ENCODE results near the gene TMEM119. TPM values are rescaled to one million over a fixed set of nuclear protein-coding genes. Genes with fewer than 3 reads are reported as not detected.
A peak's percentile ranks its signal among the peaks of the same experiment; 100 is the strongest.

Gene TMEM119
- total and polyA plus RNA-seq, 10 of the 15 experiments (the other 5 are each of a cell fraction or from before 2014, with no cell fraction given) = 0.11 to 0.44 (median 0.19) TPM; not detected in 5

DNA sequence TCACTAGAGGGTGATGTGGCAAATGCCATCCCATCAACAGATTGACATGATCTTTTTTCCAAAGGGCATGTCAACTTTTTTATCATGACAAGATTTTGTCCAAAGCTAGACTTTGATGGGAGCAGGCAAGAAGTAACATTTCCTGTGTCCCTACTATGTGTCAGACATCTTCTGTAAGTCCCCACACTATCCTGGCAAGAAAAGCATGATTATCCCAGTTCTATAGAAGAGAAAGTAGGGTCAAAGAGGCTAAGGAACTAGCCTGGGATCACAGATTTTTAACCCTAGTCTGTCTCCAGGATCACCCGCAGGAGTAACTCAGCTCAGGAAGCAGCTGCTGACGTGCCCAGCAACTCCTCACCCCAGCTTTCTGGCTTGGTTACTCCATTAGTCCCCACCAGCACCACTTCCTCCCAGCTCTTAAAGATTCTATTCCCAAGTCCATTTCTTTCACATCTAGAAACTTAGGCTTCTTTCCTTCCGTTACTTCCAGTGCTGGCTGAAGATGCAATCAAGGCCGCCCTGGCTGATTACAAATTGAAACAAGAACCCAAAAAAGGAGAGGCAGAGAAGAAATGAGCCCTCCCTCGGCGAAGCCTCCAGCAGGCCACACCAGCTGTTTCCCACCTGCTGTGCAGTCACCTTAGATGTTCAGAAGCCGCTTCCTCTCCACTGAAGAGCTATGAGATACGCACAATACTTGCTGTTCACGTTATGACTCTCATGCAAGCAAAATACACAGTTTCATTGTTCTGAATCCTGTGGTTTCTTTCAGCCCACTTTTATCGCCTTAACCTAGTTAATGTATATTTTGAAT, 29.3 kb downstream of the TMEM119 start (continued):
- TF ChIP-seq, protein P1, sequence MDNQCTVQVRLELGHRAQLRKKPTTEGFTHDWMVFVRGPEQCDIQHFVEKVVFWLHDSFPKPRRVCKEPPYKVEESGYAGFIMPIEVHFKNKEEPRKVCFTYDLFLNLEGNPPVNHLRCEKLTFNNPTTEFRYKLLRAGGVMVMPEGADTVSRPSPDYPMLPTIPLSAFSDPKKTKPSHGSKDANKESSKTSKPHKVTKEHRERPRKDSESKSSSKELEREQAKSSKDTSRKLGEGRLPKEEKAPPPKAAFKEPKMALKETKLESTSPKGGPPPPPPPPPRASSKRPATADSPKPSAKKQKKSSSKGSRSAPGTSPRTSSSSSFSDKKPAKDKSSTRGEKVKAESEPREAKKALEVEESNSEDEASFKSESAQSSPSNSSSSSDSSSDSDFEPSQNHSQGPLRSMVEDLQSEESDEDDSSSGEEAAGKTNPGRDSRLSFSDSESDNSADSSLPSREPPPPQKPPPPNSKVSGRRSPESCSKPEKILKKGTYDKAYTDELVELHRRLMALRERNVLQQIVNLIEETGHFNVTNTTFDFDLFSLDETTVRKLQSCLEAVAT (IDR thresholded peaks at IDR 0.05) = peak; percentile 86
- peak; percentile 99 to 100 for TF ChIP-seq EP300 (IDR thresholded peaks at IDR 0.05; ENCODE audit: borderline replicate concordance in 1 of 2, control insufficient read depth in 1 of 2, low read depth in 2 of 2, low read length in 2 of 2)
- TF ChIP-seq TARDBP (IDR thresholded peaks at IDR 0.05; ENCODE audit: borderline replicate concordance) = peak; percentile 76
- peak; percentile 78 for TF ChIP-seq TCF7 (IDR thresholded peaks at IDR 0.05; ENCODE audit: borderline replicate concordance)
- TF ChIP-seq, protein P2, sequence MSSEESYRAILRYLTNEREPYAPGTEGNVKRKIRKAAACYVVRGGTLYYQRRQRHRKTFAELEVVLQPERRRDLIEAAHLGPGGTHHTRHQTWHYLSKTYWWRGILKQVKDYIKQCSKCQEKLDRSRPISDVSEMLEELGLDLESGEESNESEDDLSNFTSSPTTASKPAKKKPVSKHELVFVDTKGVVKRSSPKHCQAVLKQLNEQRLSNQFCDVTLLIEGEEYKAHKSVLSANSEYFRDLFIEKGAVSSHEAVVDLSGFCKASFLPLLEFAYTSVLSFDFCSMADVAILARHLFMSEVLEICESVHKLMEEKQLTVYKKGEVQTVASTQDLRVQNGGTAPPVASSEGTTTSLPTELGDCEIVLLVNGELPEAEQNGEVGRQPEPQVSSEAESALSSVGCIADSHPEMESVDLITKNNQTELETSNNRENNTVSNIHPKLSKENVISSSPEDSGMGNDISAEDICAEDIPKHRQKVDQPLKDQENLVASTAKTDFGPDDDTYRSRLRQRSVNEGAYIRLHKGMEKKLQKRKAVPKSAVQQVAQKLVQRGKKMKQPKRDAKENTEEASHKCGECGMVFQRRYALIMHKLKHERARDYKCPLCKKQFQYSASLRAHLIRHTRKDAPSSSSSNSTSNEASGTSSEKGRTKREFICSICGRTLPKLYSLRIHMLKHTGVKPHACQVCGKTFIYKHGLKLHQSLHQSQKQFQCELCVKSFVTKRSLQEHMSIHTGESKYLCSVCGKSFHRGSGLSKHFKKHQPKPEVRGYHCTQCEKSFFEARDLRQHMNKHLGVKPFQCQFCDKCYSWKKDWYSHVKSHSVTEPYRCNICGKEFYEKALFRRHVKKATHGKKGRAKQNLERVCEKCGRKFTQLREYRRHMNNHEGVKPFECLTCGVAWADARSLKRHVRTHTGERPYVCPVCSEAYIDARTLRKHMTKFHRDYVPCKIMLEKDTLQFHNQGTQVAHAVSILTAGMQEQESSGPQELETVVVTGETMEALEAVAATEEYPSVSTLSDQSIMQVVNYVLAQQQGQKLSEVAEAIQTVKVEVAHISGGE (CRISPR knock-in tag; IDR thresholded peaks at IDR 0.05) = no peak
- peak; percentile 45; the same call in 1 of the 2 replicates for TF ChIP-seq LARP7 (IDR thresholded peaks at IDR 0.05)
- TF ChIP-seq, protein P3, sequence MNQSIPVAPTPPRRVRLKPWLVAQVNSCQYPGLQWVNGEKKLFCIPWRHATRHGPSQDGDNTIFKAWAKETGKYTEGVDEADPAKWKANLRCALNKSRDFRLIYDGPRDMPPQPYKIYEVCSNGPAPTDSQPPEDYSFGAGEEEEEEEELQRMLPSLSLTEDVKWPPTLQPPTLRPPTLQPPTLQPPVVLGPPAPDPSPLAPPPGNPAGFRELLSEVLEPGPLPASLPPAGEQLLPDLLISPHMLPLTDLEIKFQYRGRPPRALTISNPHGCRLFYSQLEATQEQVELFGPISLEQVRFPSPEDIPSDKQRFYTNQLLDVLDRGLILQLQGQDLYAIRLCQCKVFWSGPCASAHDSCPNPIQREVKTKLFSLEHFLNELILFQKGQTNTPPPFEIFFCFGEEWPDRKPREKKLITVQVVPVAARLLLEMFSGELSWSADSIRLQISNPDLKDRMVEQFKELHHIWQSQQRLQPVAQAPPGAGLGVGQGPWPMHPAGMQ (IDR thresholded peaks at IDR 0.05; ENCODE audit: borderline replicate concordance) = no peak
- TF ChIP-seq RBBP5 (conservative IDR thresholded peaks at IDR 0.05) = no peak
- TF ChIP-seq NR2F1 (conservative IDR thresholded peaks at IDR 0.05) = peak; percentile 90
- TF ChIP-seq CEBPB (IDR thresholded peaks at IDR 0.05; ENCODE audit: borderline replicate concordance in 1 of 2, low read depth in 2 of 2, low read length in 2 of 2) = no peak
- TF ChIP-seq HDGF (IDR thresholded peaks at IDR 0.05) = peak; percentile 80; the same call in 1 of the 2 replicates
- no peak for TF ChIP-seq CBX3 (IDR thresholded peaks at IDR 0.05; ENCODE audit: borderline replicate concordance, low read depth)
- peak; percentile 86 for TF ChIP-seq MEF2A (IDR thresholded peaks at IDR 0.05; ENCODE audit: insufficient read depth, low read depth, low read length)
- TF ChIP-seq IKZF2 (IDR thresholded peaks at IDR 0.05) = peak; percentile 92 to 93
- no peak for TF ChIP-seq HDAC6 (IDR thresholded peaks at IDR 0.05; ENCODE audit: unreplicated experiment)
- TF ChIP-seq, protein P4, sequence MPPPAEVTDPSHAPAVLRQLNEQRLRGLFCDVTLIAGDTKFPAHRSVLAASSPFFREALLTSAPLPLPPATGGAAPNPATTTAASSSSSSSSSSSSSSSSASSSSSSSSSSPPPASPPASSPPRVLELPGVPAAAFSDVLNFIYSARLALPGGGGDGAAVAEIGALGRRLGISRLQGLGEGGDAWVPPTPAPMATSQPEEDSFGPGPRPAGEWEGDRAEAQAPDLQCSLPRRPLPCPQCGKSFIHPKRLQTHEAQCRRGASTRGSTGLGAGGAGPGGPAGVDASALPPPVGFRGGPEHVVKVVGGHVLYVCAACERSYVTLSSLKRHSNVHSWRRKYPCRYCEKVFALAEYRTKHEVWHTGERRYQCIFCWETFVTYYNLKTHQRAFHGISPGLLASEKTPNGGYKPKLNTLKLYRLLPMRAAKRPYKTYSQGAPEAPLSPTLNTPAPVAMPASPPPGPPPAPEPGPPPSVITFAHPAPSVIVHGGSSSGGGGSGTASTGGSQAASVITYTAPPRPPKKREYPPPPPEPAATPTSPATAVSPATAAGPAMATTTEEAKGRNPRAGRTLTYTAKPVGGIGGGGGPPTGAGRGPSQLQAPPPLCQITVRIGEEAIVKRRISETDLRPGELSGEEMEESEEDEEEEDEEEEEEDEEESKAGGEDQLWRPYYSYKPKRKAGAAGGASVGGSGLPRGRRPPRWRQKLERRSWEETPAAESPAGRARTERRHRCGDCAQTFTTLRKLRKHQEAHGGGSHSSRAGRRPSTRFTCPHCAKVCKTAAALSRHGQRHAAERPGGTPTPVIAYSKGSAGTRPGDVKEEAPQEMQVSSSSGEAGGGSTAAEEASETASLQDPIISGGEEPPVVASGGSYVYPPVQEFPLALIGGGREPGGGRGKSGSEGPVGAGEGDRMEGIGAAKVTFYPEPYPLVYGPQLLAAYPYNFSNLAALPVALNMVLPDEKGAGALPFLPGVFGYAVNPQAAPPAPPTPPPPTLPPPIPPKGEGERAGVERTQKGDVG (CRISPR knock-in tag; IDR thresholded peaks at IDR 0.05) = no peak; the same call in 1 of the 2 replicates
- TF ChIP-seq KDM1A (IDR thresholded peaks at IDR 0.05; ENCODE audit: borderline replicate concordance) = no peak
- peak; percentile 99 for TF ChIP-seq MTA2 (IDR thresholded peaks at IDR 0.05; ENCODE audit: low read depth)
- TF ChIP-seq, protein P5, sequence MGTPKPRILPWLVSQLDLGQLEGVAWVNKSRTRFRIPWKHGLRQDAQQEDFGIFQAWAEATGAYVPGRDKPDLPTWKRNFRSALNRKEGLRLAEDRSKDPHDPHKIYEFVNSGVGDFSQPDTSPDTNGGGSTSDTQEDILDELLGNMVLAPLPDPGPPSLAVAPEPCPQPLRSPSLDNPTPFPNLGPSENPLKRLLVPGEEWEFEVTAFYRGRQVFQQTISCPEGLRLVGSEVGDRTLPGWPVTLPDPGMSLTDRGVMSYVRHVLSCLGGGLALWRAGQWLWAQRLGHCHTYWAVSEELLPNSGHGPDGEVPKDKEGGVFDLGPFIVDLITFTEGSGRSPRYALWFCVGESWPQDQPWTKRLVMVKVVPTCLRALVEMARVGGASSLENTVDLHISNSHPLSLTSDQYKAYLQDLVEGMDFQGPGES (IDR thresholded peaks at IDR 0.05) = no peak

Data from GM12878 (cell line).